ENCODE measurements around the gene DNAJC11. TPM values are rescaled to one million over a fixed set of nuclear protein-coding genes. Genes with fewer than 3 reads are reported as not detected.
A peak's percentile ranks its signal among the peaks of the same experiment; 100 is the strongest.
"Not testable (repeated sequence)": the region's sequence is repeated elsewhere in the genome, so short reads cannot be mapped to it uniquely, and the experiment has no call there.

The DNAJC11 gene
- 42.4 TPM for total RNA-seq
- long read RNA-seq, transcript DNAJC11-202 (16 exons, 3,311 nt) = major isoform, 151 of 200 reads
- long read RNA-seq, transcript DNAJC11-201 (15 exons, 2,210 nt) = minor isoform, 6 of 200 reads
- long read RNA-seq, partial matches to known transcripts = 33 of 200 reads
- long read RNA-seq, other reads (novel, unspliced or antisense) = 8 of 200 reads

GRCh38 chr1:6701437-6702153, at the start of gene DNAJC11:
TSS of gene DNAJC11 (minus strand) at chr1:6701816. CDS start at chr1:6701800, 16 bp downstream.
- peak; percentile 97 for DNase-seq (ENCODE audit: low spot score)

DNA sequence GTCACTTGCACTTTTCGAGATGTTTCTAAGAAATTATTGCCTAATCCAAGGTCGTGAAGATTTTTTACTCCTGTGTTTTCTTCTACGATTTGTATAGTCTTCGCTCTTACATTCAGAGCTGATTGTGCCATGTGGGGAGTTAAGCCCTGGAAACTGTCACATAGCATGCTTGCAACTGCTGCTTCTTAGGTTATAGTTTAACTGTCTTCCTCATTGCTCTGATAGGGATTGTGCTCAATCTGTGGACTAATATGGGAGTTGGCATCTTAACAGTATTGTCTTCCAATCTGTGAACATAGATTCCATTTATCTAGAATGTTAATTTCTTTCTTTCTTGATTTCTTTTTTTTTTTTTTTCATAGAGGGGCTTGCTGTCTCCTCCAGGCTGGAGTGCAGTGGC, 48.9 kb upstream of the DNAJC11 start:
- DNase-seq (ENCODE audit: low spot score) = no peak

DNA sequence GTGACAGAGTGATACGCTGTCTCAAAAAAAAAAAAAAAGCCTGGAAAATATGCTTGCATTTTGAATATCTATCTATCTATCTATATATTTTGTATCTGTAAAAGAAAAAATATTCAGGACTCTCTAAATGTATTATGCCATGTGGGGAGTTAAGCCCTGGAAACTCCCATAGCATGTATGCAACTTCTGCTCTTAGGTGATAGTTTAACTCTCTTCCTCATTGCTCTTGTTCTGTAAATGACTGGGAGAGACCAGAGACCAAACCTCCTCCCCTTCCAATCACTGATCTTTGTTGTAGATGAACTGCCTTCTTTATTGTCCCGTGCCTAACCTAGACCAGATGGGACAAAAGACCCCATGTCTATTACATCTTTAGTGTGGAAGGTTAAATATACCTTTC, 46.1 kb upstream of the DNAJC11 start:
- DNase-seq (ENCODE audit: low spot score) = no peak

DNA sequence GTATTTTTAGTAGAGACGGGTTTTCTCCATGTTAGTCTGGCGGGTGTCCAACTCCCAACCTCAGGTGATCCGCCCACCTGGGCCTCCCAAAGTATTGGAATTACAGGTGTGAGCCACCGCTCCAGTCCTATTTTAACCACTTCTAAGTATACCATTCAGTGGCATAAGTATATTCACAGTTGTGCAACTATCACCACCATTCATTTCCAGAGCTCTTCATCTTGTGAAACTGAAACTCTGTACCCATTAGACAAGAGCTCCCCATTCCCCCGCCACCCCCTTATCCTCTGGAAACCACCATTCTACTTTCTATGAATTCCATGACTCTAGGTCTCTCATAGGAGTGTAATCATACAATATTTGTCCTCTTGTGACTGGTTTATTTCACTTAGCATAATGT, 43.5 kb upstream of the DNAJC11 start:
- DNase-seq (ENCODE audit: low spot score) = no peak

DNA sequence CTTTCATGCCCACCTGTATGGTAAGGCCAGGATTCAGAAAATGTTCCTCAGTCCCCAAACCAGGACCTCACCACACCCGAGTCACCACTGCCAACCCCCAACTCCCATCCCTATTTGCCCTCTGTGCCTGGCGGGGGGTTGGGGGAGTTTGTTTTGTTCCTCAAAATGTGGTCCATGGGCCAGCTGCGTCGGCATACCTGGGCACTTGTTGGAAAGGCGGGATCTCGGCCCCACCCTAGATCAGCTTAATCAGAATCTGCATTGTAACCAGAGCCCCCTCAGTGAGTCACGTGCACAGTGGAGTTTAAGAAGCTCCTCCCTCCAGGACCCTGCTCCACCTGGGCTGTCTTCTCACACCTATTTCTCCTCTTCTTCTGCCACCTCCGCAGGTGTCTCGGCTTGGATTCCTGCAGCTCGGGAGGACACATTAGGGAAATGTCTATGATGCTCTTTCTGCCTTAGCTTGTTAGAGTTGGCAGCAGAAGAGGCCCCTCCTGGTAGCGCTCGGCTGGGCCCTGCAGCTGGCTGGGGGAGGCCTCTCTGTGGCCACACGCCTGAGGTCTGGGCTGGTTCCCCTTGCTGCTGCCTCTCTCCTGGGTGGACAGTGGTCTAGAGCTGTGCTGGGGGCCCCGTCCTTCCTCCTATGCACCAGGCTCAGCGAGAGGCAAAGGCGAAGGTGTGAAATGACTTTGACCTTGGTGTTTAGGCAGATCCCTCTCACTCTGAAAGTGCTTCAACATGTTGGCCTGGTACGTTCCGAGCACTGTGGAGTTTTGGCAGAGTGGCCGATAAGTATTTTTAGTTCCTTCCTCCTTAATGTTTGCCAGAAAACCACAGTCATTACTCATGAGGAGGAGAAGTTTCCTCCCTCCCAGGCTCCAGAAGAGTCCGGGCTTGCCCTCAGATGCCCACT, 41.8 kb upstream of the DNAJC11 start:
- no peak for DNase-seq (ENCODE audit: low spot score)

GRCh38 chr1:6742676-6743188, 41.1 kb upstream of the DNAJC11 start:
- DNase-seq (ENCODE audit: low spot score) = not testable (repeated sequence)

GRCh38 chr1:6738987-6739676, 37.5 kb upstream of the DNAJC11 start:
- DNase-seq (ENCODE audit: low spot score) = no peak

DNA sequence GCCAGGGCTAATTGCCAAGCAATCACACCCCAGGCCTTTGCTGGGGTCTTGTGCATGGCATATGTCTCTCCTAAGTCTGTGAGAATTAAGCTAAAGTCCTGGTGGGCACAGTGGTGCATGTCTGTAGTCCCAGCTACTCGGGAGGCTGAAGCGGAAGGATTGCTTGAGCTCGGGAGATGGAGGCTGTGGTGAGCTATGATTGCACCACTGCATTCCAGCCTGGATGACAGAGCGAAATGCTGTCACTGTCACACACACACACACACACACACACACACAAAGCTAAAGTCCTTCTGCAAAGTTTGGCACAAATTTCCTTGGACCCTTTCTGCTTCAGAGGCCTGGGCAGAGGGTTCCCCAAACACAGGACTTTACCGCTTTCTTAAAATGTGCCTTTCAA, 31.3 kb upstream of the DNAJC11 start:
- no peak for DNase-seq (ENCODE audit: low spot score)

GRCh38 chr1:6731905-6732304, 30.3 kb upstream of the DNAJC11 start:
- no peak for DNase-seq (ENCODE audit: low spot score)

DNA sequence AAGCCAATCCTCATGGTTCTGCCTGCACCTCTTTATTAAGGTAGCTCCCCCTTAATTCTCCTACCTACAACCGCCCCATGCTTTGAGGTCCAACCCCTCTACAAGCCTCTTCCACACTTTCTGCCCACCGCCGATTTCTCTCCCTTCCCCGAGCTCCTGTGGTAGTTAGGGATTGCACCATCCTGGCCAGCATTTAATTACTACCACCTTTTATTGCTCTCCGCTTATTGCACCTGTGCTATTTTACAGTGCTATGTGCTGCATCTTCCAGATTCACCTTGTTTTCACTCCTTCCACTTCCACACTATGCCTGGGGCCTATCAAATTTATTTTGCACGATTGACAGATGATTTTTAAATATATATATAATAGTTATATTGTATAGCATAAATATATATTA, 29.3 kb upstream of the DNAJC11 start:
- no peak for DNase-seq (ENCODE audit: low spot score)

GRCh38 chr1:6730473-6730872, 28.9 kb upstream of the DNAJC11 start:
- DNase-seq (ENCODE audit: low spot score) = no peak

GRCh38 chr1:6727535-6727934, 25.9 kb upstream of the DNAJC11 start:
- DNase-seq (ENCODE audit: low spot score) = no peak

GRCh38 chr1:6726253-6726652, 24.6 kb upstream of the DNAJC11 start:
- DNase-seq (ENCODE audit: low spot score) = no peak

GRCh38 chr1:6724517-6725141, 23.0 kb upstream of the DNAJC11 start:
- DNase-seq (ENCODE audit: low spot score) = no peak

DNA sequence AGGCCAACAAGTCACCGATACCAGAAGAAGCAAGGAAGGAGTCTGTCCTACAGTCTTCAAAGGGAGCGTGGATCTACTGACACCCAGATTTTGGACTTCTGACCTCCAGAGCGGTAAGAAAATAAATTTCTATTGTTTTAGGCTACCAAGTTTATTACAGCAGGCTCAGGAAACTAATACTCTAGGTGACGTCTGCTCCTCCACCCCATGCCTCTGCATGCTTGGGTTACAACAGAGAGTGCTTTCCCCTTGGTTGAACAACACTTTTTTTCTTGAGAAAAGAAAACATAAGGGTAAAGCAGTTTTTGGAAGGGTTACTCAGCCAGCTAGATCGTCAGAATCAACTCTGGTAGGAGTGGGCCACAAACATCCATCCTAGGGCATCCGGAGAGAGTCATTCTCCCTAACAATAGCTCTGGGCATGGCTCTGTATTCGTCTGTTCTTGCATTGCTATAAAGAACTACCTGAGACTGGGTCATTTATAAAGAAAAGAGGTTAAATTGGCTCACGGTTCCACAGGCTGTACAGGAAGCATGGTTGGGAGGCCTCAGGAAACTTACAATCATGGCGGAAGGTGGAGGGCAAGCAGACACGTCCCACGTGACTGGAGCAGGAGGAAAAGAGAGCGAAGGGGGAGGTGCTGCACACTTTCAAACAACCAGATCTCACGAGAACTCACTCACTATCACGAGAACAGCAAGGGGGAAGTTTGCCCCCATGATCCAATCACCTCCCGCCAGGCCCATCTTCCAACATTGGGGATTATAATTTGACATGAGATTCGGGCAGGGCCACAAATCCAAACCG, 22.2 kb upstream of the DNAJC11 start:
- DNase-seq (ENCODE audit: low spot score) = no peak

DNA sequence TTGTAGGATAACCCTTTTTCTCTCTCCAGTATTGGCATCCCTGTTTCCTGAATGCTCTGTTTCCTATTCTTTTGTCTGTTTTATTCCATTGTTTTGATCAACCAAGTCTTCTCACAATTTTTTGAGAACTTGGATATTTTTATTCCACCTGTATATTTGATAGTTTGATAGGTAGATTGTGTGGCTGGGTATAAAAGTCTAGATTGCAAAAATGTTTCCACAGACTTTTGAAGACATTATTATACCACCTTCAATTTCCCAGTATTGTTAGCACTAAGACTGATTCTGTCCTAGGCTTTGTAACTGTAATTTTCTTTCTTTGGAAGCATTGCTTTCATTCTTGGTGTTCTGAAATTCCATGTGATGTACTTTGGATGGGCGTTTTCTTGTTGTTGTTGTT, 9.6 kb upstream of the DNAJC11 start:
- DNase-seq (ENCODE audit: low spot score) = no peak

- DNase-seq (ENCODE audit: low spot score) = peak; percentile 14
These were observed 3.1 kb upstream of the DNAJC11 start for GRCh38 chr1:6704746-6705145.

- DNase-seq (ENCODE audit: low spot score) = peak; percentile 6
These were observed 1.4 kb upstream of the DNAJC11 start for GRCh38 chr1:6703016-6703415.

- no peak for DNase-seq (ENCODE audit: low spot score)
These were observed 671 bp downstream of the DNAJC11 start for GRCh38 chr1:6700853-6701436.

GRCh38 chr1:6699915-6700314, 1.7 kb downstream of the DNAJC11 start:
- DNase-seq (ENCODE audit: low spot score) = peak; percentile 1
